Sigmoid colon (tissue), 7 donors: ENCODE measurements around the gene KRTAP19-2. TPM values are rescaled to one million over a fixed set of nuclear protein-coding genes. Genes with fewer than 3 reads are reported as not detected.

Experiments used
- DNase-seq: peaks from one replicate; pipeline ENCODE4 v3.0.0-alpha.2; 2019
- H3K27ac ChIP-seq, 4 donors: fragments of 200-600 bp; sonication (generic); one replicate each; pipeline ENCODE4 v1.5.1; 2016 to 2019; ENCODE audit warnings: mild to moderate bottlenecking in 1 of 4
- H3K27me3 ChIP-seq, 3 donors: fragments of 200-600 bp; sonication (generic); one replicate each; pipeline ENCODE4 v1.5.1; 2019; ENCODE audit warnings: mild to moderate bottlenecking in 1 of 3
- H3K36me3 ChIP-seq, 4 donors: fragments of 200-600 bp; sonication (generic); one replicate each; pipeline ENCODE4 v1.5.1; 2016 to 2019
- H3K4me1 ChIP-seq, 4 donors: fragments of 200-600 bp; sonication (generic); one replicate each; pipeline ENCODE4 v1.5.1; 2017 to 2019
- H3K4me3 ChIP-seq, 4 donors: fragments of 200-600 bp; sonication (generic); one replicate each; pipeline ENCODE4 v1.5.1; 2017 to 2019; ENCODE audit warnings: mild to moderate bottlenecking in 2 of 4, moderate library complexity in 1 of 4
- H3K9me3 ChIP-seq, 4 donors: fragments of 200-600 bp in 3 of 4; sonication (generic) in 3 of 4; one replicate each; pipeline versions ENCODE4 v1.5.1 to v1.6.1; 2013 to 2019
- CTCF ChIP-seq, 4 experiments: fragments of 450-650 bp in 3 of 4; fragments of 200-600 bp in 1 of 4; IDR thresholded peaks; one replicate each; pipeline ENCODE4 v1.5.1; 2016 to 2019; ENCODE audit warnings: antibody characterized with exemption in 4 of 4, mild to moderate bottlenecking in 3 of 4, moderate library complexity in 2 of 4
- EP300 ChIP-seq, 4 donors: sonication (generic); formaldehyde crosslinking; IDR thresholded peaks; one replicate each; pipeline ENCODE4 v1.6.1; 2017; ENCODE audit warnings: antibody characterized with exemption in 4 of 4
- POLR2A ChIP-seq, 2 donors: fragments of 450-650 bp; IDR thresholded peaks; one replicate each; pipeline ENCODE4 v1.6.1; 2016; ENCODE audit warnings: antibody characterized with exemption in 2 of 2, mild to moderate bottlenecking in 2 of 2, moderate library complexity in 2 of 2
- POLR2AphosphoS5 ChIP-seq, 4 donors: sonication (generic); formaldehyde crosslinking; IDR thresholded peaks; one replicate each; pipeline ENCODE4 v1.6.1; 2017; ENCODE audit warnings: antibody characterized with exemption in 4 of 4
- WGBS, 2 donors: extraction: QIAGEN DNeasy Blood & Tissue Kit; methylation state at CpG; one replicate each; pipeline ENCODE4 v1.1.7; 2013; 5-methylcytosine and 5-hydroxymethylcytosine counted together
- intact Hi-C: fragments of 100-400 bp; cut with DNase I; formaldehyde crosslinking; loops from one replicate; pipeline ENCODE4 v1.15.1; 2023
- polyA plus RNA-seq, 3 donors: library from polyadenylated mRNA; stranded (reverse); fragments of 200-250 nt; gene quantifications; one replicate each; pipeline ENCODE4 v1.2.3, GENCODE V29; 2013
- total RNA-seq, 4 donors: library from RNA; depleted of rRNA; stranded (reverse); fragments of >200 nt; gene quantifications; one replicate each; pipeline ENCODE4 v1.1.0, GENCODE V29; 2016
- donor health status: healthy with polysubstance abuse.
- donor health status: Bipolar disorder and iron deficiency.
- donor health status: healthy.

Gene KRTAP19-2
- total and polyA plus RNA-seq, 7 donors, result not detected

- no peaks in the 10 kb centered on the region for H3K27me3 ChIP-seq
- no peak for TF ChIP-seq EP300 (IDR thresholded peaks at IDR 0.05)
- TF ChIP-seq POLR2AphosphoS5 (IDR thresholded peaks at IDR 0.05), result no peak
- no peak for TF ChIP-seq POLR2A (IDR thresholded peaks at IDR 0.05)
- TF ChIP-seq CTCF (IDR thresholded peaks at IDR 0.05), result no peak
- WGBS, 2 donors, result 62 to 69% methylated on average over 4 of the region's 4 CpGs
- no peak for DNase-seq
- H3K27ac ChIP-seq, result no peak overlapping the region
- H3K9me3 ChIP-seq, result no peaks in the 10 kb centered on the region
- no peaks in the 10 kb centered on the region for H3K36me3 ChIP-seq
- intact Hi-C loops, result no loop called here
- H3K4me1 ChIP-seq, result no peaks in the 10 kb centered on the region
- H3K4me3 ChIP-seq, result no peak overlapping the region
Measured at GRCh38 chr21:30479259-30479658, 8.0 kb downstream of the KRTAP19-2 start.

DNA sequence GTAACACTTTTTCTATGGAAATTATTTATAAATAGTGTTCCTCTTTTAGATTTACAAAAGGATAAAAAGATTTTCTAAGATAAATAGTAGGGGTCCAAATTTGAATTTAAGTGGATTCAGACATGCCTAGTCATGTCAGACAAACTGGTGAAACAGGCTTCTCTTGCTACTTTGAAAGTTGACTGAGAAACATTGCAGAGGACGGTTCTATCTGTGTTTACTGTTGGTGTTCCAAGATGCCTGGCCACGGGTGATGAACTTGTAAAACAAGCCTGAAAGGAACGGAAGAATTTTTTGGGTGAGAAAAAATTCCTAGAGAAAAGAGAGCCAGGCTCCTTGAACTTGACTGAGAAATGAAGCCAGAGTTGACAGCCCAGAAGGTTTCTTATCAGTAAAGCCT, 9.2 kb downstream of the KRTAP19-2 start:
- DNase-seq, result no peak
- Histone ChIP-seq H3K36me3 (no peaks in the 10 kb centered on the region), H3K27me3 (no peaks in the 10 kb centered on the region), H3K27ac (no peak overlapping the region), H3K9me3 (no peaks in the 10 kb centered on the region), H3K4me1 (no peaks in the 10 kb centered on the region), H3K4me3 (no peak overlapping the region)
- TF ChIP-seq CTCF (IDR thresholded peaks at IDR 0.05) (no peak), POLR2A (IDR thresholded peaks at IDR 0.05) (no peak)
- intact Hi-C loops, result no loop called here
- WGBS, 2 donors, result 17 to 47% methylated on average over 3 of the region's 3 CpGs

GRCh38 chr21:30468900-30469714, 18.1 kb downstream of the KRTAP19-2 start:
- H3K27ac ChIP-seq, result no peak overlapping the region
- intact Hi-C loops, result no loop called here
- TF ChIP-seq POLR2AphosphoS5 (IDR thresholded peaks at IDR 0.05), result no peak
- no peak for TF ChIP-seq EP300 (IDR thresholded peaks at IDR 0.05)
- TF ChIP-seq CTCF (IDR thresholded peaks at IDR 0.05), result no peak
- no peak for TF ChIP-seq POLR2A (IDR thresholded peaks at IDR 0.05)
- H3K36me3 ChIP-seq, result no peaks in the 10 kb centered on the region
- no peak for DNase-seq
- H3K4me1 ChIP-seq, result no peaks in the 10 kb centered on the region
- whole genome bisulfite sequencing, 2 donors, result 53 to 56% methylated on average over 6 of the region's 6 CpGs
- H3K27me3 ChIP-seq, result no peaks in the 10 kb centered on the region
- no peak overlapping the region for H3K4me3 ChIP-seq
- H3K9me3 ChIP-seq, result peaks cover 0 to 3% (median 0%) of the 10 kb centered on the region in 4 donors

GRCh38 chr21:30463713-30464112, 23.5 kb downstream of the KRTAP19-2 start:
- no peaks in the 10 kb centered on the region for H3K4me1 ChIP-seq
- no peaks in the 10 kb centered on the region for H3K9me3 ChIP-seq
- no peaks in the 10 kb centered on the region for H3K36me3 ChIP-seq
- H3K4me3 ChIP-seq, result no peak overlapping the region
- no peak overlapping the region for H3K27ac ChIP-seq
- intact Hi-C loops, result no loop called here
- TF ChIP-seq POLR2A (IDR thresholded peaks at IDR 0.05) (no peak), POLR2AphosphoS5 (IDR thresholded peaks at IDR 0.05) (no peak), CTCF (IDR thresholded peaks at IDR 0.05) (no peak), EP300 (IDR thresholded peaks at IDR 0.05) (no peak)
- no peak for DNase-seq
- no peaks in the 10 kb centered on the region for H3K27me3 ChIP-seq
- WGBS, 2 donors, result 48 to 51% methylated on average over 3 of the region's 3 CpGs

GRCh38 chr21:30448514-30448913, 38.7 kb downstream of the KRTAP19-2 start:
- Histone ChIP-seq H3K36me3 (no peaks in the 10 kb centered on the region), H3K4me1 (no peaks in the 10 kb centered on the region), H3K27ac (no peak overlapping the region), H3K4me3 (no peak overlapping the region), H3K9me3 (no peaks in the 10 kb centered on the region), H3K27me3 (no peaks in the 10 kb centered on the region)
- no peak for TF ChIP-seq EP300 (IDR thresholded peaks at IDR 0.05)
- no peak for TF ChIP-seq POLR2AphosphoS5 (IDR thresholded peaks at IDR 0.05)
- no peak for TF ChIP-seq POLR2A (IDR thresholded peaks at IDR 0.05)
- no peak for TF ChIP-seq CTCF (IDR thresholded peaks at IDR 0.05)
- WGBS, 2 donors, result 90 to 91% methylated on average over 3 of the region's 3 CpGs
- DNase-seq, result no peak
- intact Hi-C loops, result no loop called here
